Heart left ventricle (tissue), 13 donors: ENCODE data around the gene ADGRD1.

Experiments
- CTCF ChIP-seq, 12 donors: fragments of 200-600 bp; sonication (generic) in 4 of 12; IDR thresholded peaks; one replicate each; pipeline versions ENCODE4 v1.5.0 to v1.8.0; 2018 to 2022; ENCODE audit warnings: antibody characterized with exemption in 12 of 12, mild to moderate bottlenecking in 5 of 12
- POLR2A ChIP-seq, 2 donors: fragments of 450-650 bp; IDR thresholded peaks; one replicate each; pipeline ENCODE4 v1.6.1; 2017; ENCODE audit warnings: antibody characterized with exemption in 2 of 2, mild to moderate bottlenecking in 2 of 2, moderate library complexity in 2 of 2
- donor health status: ischemic (EF 13 %, LVEDD 7.1; RV severe dilation, severe dysfunction).
- donor health status: DM: no; HTN: yes; CAD: no.
- donor health status: DM: no; HTN: no; CAD: no.
- donor health status: ischemic (EF 25% LVEDD 6.9; RV normal size, moderate dysfunction).
- donor health status: ischemic (EF 25% LVEDD 5.7; RV mildly dilated, moderate dysfunction).
- donor health status: ischemic (EF 35%, LVEDD 5.7; RV mildly dilated, moderate dysfunction).
- donor health status: nonischemic (EF 11% LVEDD 7.7; RV severe dilation, severe dysfunction).
- donor health status: DM: yes; HTN: yes; CAD: no.
- donor health status: PGD.
- donor health status: ischemic (EF 29% LVEDD 5.4; RV normal size, mild dysfunction).
- donor health status: nonischemic (EF 23%, LVEDD 6.1; RV moderate dilation, normal function).

GRCh38 chr12:131077931-131078391 is 124.3 kb downstream of the ADGRD1 start:
- TF ChIP-seq CTCF (IDR thresholded peaks at IDR 0.05) (no peak), POLR2A (IDR thresholded peaks at IDR 0.05) (no peak)
